BJ (cell line): ENCODE data around the gene GSTM2. TPM values are rescaled to one million over a fixed set of nuclear protein-coding genes. Genes with fewer than 3 reads are reported as not detected.

Source experiments
- CTCF ChIA-PET: fragments of 350-600 bp; formaldehyde crosslinking; extraction: SDS; loops from one replicate; lab custom pipeline; 2021; ENCODE audit warnings: antibody characterized with exemption, inconsistent platforms; lab: Yijun Ruan, JAX
- POLR2A ChIA-PET: fragments of 300-600 bp; sonication (Branson Sonifier 250); formaldehyde crosslinking; extraction: SDS; loops from one replicate; lab custom pipeline; 2021; ENCODE audit warnings: antibody characterized with exemption; lab: Charles Lee
- DNase-seq: peaks from one replicate; pipeline ENCODE4 v3.0.0-alpha.2; 2011; ENCODE audit warnings: low read depth
- H3K27me3 ChIP-seq: 2 replicates; pipeline ENCODE4 v1.6.0; 2011; ENCODE audit warnings: low read length; ENCODE audit not compliant: control insufficient read depth, insufficient read depth
- H3K36me3 ChIP-seq: 2 replicates; pipeline ENCODE4 v1.5.1; 2011; ENCODE audit warnings: low read length; ENCODE audit not compliant: control insufficient read depth, insufficient read depth
- H3K4me3 ChIP-seq: 2 replicates; pipeline ENCODE4 v1.5.1; 2011; ENCODE audit warnings: low read depth, mild to moderate bottlenecking, control low read depth, low read length
- polyA plus RNA-seq: library from polyadenylated mRNA; depleted of rRNA; stranded (reverse); fragments of >200 nt; gene quantifications from 2 replicates; pipeline ENCODE4 v1.2.3, GENCODE V29; 2011
- TF ChIP-seq, protein P1 (sequence below): IDR thresholded peaks from 2 replicates; pipeline ENCODE4 v1.5.1; 2011; ENCODE audit warnings: low read depth, mild to moderate bottlenecking, control low read depth, inconsistent platforms, low read length, moderate library complexity; ENCODE audit not compliant: insufficient read depth

Gene GSTM2
- polyA plus RNA-seq, 1 experiment: 62.3 TPM

DNA sequence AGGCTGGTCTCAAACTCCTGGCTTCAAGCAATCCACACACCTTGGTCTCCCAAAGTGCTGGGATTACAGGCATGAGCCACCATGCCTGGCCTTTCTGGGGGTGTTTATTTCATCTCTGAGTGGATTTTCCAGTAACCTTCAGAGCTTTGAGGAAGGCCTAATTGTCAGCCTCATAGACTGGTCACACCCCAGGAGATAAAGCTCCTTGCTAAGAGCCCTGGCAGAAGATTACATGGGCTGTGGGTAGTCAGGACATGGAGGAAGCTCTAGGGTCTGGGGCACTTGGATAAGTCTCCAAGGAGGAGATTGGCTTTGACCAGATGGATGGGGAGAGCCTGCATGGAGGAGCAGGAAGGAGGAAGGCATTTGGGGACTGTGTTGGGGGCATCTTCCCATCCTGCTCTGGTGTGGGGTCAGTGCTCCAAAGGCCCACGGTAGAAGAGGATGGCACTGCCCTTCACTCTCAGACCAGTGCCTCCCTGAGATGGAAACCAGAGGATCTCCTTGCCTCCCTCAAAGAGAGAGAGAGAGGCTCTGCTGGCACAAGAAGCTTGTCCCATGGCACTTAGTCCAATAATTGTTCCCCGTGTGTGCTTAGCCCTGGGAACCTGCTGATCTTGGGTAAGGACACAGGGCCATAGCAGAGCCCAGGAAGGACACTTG, 26.6 kb upstream of the GSTM2 start:
- POLR2A ChIA-PET: interaction anchor here (0.6 kb wide), 1 partner anchor 128 kb away, joined by 4 read pairs; no protein-coding TSS in a partner anchor

DNA sequence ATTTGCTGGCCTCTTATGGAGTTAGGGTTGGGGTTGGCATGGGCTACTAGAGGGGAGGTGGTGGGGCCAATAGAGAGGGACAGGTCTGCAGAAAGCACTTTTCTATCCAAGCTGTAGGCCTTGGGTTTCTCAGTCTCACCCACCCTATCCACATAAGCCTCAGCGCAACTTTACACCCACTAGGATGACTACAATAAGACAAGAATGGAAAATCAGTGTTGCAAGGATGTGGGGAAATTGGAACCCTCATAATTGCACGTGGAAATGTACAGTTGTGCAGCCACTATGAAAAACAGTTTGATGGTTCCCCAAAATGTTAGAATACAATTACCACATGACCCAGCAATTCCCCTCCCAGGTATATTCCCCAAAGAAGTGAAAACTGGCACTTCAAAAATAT, 26.0 kb upstream of the GSTM2 start:
- DNase-seq: no peak
- ChIA-PET POLR2A (no interaction called here), CTCF (interaction anchor here (0.7 to 11.8 kb wide), 11 partner anchors 12 to 343 kb away, joined by 4 to 288 read pairs (median 40); partner anchors contain the start of genes AHCYL1, AMPD2, EPS8L3 and GNAI3)
- Histone ChIP-seq H3K36me3 (no peaks in the 10 kb centered on the region), H3K27me3 (no peaks in the 10 kb centered on the region), H3K4me3 (no peak overlapping the region)
- TF ChIP-seq, protein P1, sequence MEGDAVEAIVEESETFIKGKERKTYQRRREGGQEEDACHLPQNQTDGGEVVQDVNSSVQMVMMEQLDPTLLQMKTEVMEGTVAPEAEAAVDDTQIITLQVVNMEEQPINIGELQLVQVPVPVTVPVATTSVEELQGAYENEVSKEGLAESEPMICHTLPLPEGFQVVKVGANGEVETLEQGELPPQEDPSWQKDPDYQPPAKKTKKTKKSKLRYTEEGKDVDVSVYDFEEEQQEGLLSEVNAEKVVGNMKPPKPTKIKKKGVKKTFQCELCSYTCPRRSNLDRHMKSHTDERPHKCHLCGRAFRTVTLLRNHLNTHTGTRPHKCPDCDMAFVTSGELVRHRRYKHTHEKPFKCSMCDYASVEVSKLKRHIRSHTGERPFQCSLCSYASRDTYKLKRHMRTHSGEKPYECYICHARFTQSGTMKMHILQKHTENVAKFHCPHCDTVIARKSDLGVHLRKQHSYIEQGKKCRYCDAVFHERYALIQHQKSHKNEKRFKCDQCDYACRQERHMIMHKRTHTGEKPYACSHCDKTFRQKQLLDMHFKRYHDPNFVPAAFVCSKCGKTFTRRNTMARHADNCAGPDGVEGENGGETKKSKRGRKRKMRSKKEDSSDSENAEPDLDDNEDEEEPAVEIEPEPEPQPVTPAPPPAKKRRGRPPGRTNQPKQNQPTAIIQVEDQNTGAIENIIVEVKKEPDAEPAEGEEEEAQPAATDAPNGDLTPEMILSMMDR: no peak

More for the DNA sequence above, 26.6 kb upstream of the GSTM2 start:
- Histone ChIP-seq H3K27me3 (no peaks in the 10 kb centered on the region), H3K4me3 (no peak overlapping the region), H3K36me3 (no peaks in the 10 kb centered on the region)
- CTCF ChIA-PET: interaction anchor here (0.8 to 11.8 kb wide), 24 partner anchors 12 to 370 kb away, joined by 3 to 288 read pairs (median 7); partner anchors contain the start of genes AHCYL1, AMPD2, EPS8L3 and GNAI3
- TF ChIP-seq, protein P1: no peak
- DNase-seq: no peak

DNA sequence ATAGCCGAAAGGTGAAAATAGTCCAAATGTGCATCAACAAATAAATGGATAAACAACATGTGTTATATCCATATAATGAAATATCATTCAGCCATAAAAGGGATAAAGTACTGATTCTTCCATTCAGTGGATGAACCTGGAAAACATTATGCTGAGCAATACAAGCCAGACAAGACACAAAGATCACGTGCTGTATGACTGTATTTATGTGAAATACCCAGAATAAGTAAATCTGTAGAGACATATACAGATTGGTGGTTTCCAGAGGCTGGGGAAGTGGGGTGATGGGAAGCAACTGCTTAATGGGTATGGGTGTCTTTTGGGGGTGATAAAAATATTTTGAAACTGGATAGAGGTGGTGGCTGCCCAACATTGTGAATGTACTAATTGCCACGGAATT, 25.2 kb upstream of the GSTM2 start:
- CTCF ChIA-PET: interaction anchor here (0.7 to 11.8 kb wide), 10 partner anchors 11 to 341 kb away, joined by 3 to 288 read pairs (median 4); partner anchors contain the start of genes AHCYL1, AMPD2, GNAI3 and GNAT2
- H3K4me3 ChIP-seq: no peak overlapping the region
- DNase-seq: no peak
- H3K27me3 ChIP-seq: no peaks in the 10 kb centered on the region
- POLR2A ChIA-PET: no interaction called here
- H3K36me3 ChIP-seq: no peaks in the 10 kb centered on the region
- TF ChIP-seq, protein P1: no peak

DNA sequence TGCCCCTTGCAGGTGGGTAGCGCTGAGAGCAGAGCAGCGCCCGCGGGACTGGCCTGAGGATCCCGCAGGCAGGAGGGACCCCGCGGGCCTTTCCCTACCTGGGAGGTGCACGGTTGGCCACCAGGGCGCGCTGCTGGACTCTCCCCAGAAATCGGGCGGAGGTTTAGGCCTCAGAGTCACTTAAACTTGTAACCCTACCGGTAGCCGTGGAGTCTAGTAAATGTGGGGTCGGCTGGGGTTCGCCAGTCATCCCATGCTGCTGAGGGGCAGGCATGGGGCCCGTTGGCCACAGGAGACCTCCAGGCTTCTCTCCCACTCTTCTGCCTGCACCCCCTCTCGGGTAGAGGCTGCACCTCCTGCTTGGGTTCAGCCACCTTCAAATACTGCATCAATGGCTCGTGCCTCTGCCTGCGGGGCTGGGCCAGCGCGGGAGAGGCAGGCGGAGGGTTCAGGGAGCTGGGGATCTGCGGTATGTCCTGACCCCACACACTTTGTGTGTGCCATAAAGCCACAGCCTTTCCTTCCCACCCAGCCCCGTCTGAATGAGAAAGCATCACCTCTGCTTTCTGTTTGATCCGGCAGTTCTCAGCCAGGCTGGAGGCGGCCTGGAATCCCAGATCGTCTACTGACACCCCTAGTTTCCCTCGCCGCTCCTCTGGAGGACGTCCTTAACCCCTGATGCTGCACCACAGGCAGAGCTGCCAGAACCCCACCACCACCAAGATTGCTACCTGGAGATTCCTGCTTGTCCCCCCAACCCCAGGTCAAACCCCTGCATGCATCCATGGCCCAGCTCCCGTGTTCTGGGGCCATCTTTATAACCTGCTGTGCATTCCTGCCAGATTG, 24.2 kb upstream of the GSTM2 start:
- H3K36me3 ChIP-seq: no peaks in the 10 kb centered on the region
- TF ChIP-seq, protein P1: peak; percentile 85
- DNase-seq: no peak
- POLR2A ChIA-PET: no interaction called here
- no peak overlapping the region for H3K4me3 ChIP-seq
- CTCF ChIA-PET: interaction anchor here (0.7 to 11.8 kb wide), 13 partner anchors 10 to 340 kb away, joined by 3 to 288 read pairs (median 4); partner anchors contain the start of genes AHCYL1, AMPD2, GNAI3 and GNAT2
- no peaks in the 10 kb centered on the region for H3K27me3 ChIP-seq

DNA sequence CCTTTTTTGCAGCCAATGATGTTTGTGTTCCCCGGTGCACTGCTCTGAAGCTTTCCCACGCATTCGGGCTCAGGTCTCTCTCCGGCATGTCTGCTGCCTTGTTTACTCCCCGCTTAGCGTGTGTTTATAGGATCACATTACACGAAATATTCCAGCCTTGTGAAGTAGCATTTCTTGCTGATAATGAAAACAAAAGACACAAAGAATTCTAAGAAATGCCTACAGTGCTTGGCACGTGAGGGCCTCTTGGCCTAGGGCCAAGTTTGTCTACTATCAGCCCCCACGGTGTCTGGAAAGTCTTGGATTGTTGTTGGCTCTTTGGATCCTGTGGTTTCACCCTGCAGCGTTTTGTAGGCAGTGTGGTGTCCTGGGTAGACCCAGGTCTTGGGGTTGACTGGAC, 23.2 kb upstream of the GSTM2 start:
- no peak for DNase-seq
- Histone ChIP-seq H3K4me3 (no peak overlapping the region), H3K36me3 (no peaks in the 10 kb centered on the region), H3K27me3 (no peaks in the 10 kb centered on the region)
- CTCF ChIA-PET: interaction anchor here (0.7 to 10.7 kb wide), 2 partner anchors 32 to 128 kb away, joined by 3 to 288 read pairs; no protein-coding TSS in a partner anchor
- TF ChIP-seq, protein P1: no peak
- POLR2A ChIA-PET: no interaction called here
